Vagina (tissue), 2 donors: ENCODE results near the gene RNU6-9.

ENCODE experiments used
- POLR2A ChIP-seq, 2 donors: fragments of 450-650 bp; IDR thresholded peaks; one replicate each; pipeline ENCODE4 v1.6.1; 2017; ENCODE audit warnings: antibody characterized with exemption in 2 of 2, mild to moderate bottlenecking in 2 of 2, moderate library complexity in 2 of 2
- TF ChIP-seq, protein P1 (sequence below), 3 experiments: fragments of 450-650 bp in 2 of 3; fragments of 200-600 bp in 1 of 3; sonication (generic) in 1 of 3; IDR thresholded peaks; one replicate each; pipeline ENCODE4 v1.5.1; 2017 to 2019; ENCODE audit warnings: antibody characterized with exemption in 3 of 3, mild to moderate bottlenecking in 2 of 3, moderate library complexity in 2 of 3

DNA sequence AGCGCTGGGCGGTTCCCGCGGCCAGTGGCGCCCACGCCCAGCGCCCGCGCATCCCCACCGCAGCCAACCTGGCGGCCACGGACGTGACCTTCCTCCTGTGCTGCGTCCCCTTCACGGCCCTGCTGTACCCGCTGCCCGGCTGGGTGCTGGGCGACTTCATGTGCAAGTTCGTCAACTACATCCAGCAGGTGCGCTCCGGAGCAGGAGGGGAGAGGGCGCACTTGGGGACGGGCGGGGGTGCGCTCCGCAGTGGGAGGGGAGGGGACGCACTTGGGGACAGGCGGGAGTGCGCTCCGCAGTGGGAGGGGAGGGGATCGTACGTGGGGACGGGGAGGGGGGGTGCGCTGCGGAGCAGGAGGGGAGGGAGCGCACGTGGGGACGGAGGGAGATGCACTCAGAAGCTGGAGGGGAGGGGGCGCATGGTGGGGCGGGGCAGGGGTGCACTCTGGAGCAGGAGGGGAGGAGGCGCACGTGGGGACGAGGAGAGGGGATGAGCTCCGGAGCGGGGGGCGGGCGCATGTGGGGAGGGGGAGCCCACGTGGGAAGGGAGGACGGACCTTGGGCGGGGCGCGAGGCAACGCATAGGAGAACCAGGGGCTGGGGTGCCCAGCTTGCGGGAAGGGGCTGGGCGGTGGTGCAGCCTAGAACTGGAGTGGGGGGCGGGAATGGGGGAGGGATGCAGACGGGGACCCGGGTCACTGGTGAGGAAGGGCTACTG is 25.4 kb downstream of the RNU6-9 start:
- no peak for TF ChIP-seq POLR2A (IDR thresholded peaks at IDR 0.05)
- TF ChIP-seq, protein P1, sequence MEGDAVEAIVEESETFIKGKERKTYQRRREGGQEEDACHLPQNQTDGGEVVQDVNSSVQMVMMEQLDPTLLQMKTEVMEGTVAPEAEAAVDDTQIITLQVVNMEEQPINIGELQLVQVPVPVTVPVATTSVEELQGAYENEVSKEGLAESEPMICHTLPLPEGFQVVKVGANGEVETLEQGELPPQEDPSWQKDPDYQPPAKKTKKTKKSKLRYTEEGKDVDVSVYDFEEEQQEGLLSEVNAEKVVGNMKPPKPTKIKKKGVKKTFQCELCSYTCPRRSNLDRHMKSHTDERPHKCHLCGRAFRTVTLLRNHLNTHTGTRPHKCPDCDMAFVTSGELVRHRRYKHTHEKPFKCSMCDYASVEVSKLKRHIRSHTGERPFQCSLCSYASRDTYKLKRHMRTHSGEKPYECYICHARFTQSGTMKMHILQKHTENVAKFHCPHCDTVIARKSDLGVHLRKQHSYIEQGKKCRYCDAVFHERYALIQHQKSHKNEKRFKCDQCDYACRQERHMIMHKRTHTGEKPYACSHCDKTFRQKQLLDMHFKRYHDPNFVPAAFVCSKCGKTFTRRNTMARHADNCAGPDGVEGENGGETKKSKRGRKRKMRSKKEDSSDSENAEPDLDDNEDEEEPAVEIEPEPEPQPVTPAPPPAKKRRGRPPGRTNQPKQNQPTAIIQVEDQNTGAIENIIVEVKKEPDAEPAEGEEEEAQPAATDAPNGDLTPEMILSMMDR (IDR thresholded peaks at IDR 0.05), result no peak
